HepG2 (cell line): ENCODE data around the gene MRFAP1. TPM values are rescaled to one million over a fixed set of nuclear protein-coding genes. Genes with fewer than 3 reads are reported as not detected.

ENCODE experiments used
- ATF4 ChIP-seq, 2 experiments: fragments of 450-650 bp in 1 of 2; sonication (generic) in 1 of 2; formaldehyde crosslinking; IDR thresholded peaks; 2 replicates each; pipeline versions ENCODE4 v1.5.0 to v1.8.0; 2020 to 2022; ENCODE audit warnings: mild to moderate bottlenecking in 1 of 2, missing genetic modification reagents in 1 of 2
- CCDC6 ChIP-seq: sonication (generic); formaldehyde crosslinking; IDR thresholded peaks from 2 replicates; pipeline ENCODE4 v1.8.1; 2022; ENCODE audit warnings: mild to moderate bottlenecking, missing genetic modification reagents, moderate library complexity
- CREBL2 ChIP-seq: sonication (generic); formaldehyde crosslinking; IDR thresholded peaks from 2 replicates; pipeline ENCODE4 v1.8.1; 2023; ENCODE audit warnings: missing genetic modification reagents, mild to moderate bottlenecking, borderline replicate concordance
- ERF ChIP-seq: IDR thresholded peaks from 2 replicates; pipeline ENCODE4 v1.6.1; 2018; ENCODE audit warnings: missing biosample characterization, missing genetic modification reagents
- GATAD1 ChIP-seq: IDR thresholded peaks from 2 replicates; pipeline ENCODE4 v1.6.1; 2016; ENCODE audit warnings: missing genetic modification reagents, missing compliant biosample characterization
- GZF1 ChIP-seq: sonication (generic); formaldehyde crosslinking; IDR thresholded peaks from 2 replicates; pipeline ENCODE4 v1.5.1; 2020; ENCODE audit warnings: mild to moderate bottlenecking, missing genetic modification reagents
- POGK ChIP-seq: sonication (generic); formaldehyde crosslinking; conservative IDR thresholded peaks from 2 replicates; pipeline ENCODE4 v1.8.0; 2022; ENCODE audit warnings: mild to moderate bottlenecking, moderate library complexity, missing genetic modification reagents
- SNAPC4 ChIP-seq: sonication (generic); formaldehyde crosslinking; IDR thresholded peaks from 2 replicates; pipeline ENCODE4 v1.4.0; 2020; ENCODE audit warnings: mild to moderate bottlenecking, missing genetic modification reagents
- THRA ChIP-seq: sonication (generic); formaldehyde crosslinking; IDR thresholded peaks from 2 replicates; pipeline ENCODE4 v1.4.0; 2020; ENCODE audit warnings: missing genetic modification reagents, borderline replicate concordance
- ZNF142 ChIP-seq: sonication (generic); formaldehyde crosslinking; IDR thresholded peaks from 2 replicates; pipeline ENCODE4 v1.4.0; 2020; ENCODE audit warnings: missing genetic modification reagents
- ZNF607 ChIP-seq: sonication (generic); formaldehyde crosslinking; IDR thresholded peaks from 2 replicates; pipeline ENCODE4 v1.5.1; 2020; ENCODE audit warnings: missing genetic modification reagents, mild to moderate bottlenecking, borderline replicate concordance
- polyA plus RNA-seq, 8 experiments: library from polyadenylated mRNA; depleted of rRNA in 3 of 8; stranded (reverse) in 7 of 8; unstranded in 1 of 8; fragments of >200 nt; fragmentation: Illumina TruSeq in 4 of 8; extraction: Trizol in 4 of 8; gene quantifications; 2 replicates each; pipeline versions ENCODE4 v1.2.1 to v1.2.3, GENCODE V29; 2011 to 2016; ENCODE audit warnings: low read depth in 4 of 8, missing spikeins in 1 of 8, mixed read lengths in 1 of 8; ENCODE audit not compliant: insufficient read depth in 1 of 8
- total RNA-seq, 5 experiments: library from RNA; depleted of rRNA; stranded (reverse); fragments of >200 nt; fragmentation: Illumina TruSeq; extraction: Trizol; gene quantifications; 2 replicates each; pipeline ENCODE4 v1.2.3, GENCODE V29; 2016; ENCODE audit warnings: low read depth in 1 of 5

MRFAP1 gene
- total and polyA plus RNA-seq, 2 of the 13 experiments (the other 11 are each of a cell fraction or from before 2014, with no cell fraction given), result 112 to 158 TPM

- peak; percentile 70 for TF ChIP-seq POGK (CRISPR knock-in tag)
- no peak; the same call in none of the 2 replicates for TF ChIP-seq ZNF607
- no peak for TF ChIP-seq CREBL2 (CRISPR knock-in tag)
- TF ChIP-seq CCDC6 (CRISPR knock-in tag), result peak; percentile 87
- TF ChIP-seq GZF1, result 0 out of 2 replicates have a peak, but pooled peaks have one; percentile 68
- TF ChIP-seq THRA, result no peak
- TF ChIP-seq SNAPC4 (CRISPR knock-in tag), result peak; percentile 87
- peak; percentile 40; the same call in 1 of the 2 replicates for TF ChIP-seq ZNF142 (CRISPR knock-in tag)
- TF ChIP-seq GATAD1 (CRISPR knock-in tag), result peak; percentile 93
- TF ChIP-seq ERF, result peak; percentile 92
- TF ChIP-seq ATF4 (CRISPR knock-in tag; IDR thresholded peaks at IDR 0.05), result peak in 1 of 2 experiments; percentile 85; a peak in 2 of 4 replicates
These were observed at the start of gene MRFAP1 (continued) for GRCh38 chr4:6640292-6641163.
